ENCODE data around the gene ATF7IP2. TPM values are rescaled to one million over a fixed set of nuclear protein-coding genes. Genes with fewer than 3 reads are reported as not detected.

The ATF7IP2 gene
- total and polyA plus RNA-seq, 7 donors: 3.7 to 22.0 (median 13.3) TPM

DNA sequence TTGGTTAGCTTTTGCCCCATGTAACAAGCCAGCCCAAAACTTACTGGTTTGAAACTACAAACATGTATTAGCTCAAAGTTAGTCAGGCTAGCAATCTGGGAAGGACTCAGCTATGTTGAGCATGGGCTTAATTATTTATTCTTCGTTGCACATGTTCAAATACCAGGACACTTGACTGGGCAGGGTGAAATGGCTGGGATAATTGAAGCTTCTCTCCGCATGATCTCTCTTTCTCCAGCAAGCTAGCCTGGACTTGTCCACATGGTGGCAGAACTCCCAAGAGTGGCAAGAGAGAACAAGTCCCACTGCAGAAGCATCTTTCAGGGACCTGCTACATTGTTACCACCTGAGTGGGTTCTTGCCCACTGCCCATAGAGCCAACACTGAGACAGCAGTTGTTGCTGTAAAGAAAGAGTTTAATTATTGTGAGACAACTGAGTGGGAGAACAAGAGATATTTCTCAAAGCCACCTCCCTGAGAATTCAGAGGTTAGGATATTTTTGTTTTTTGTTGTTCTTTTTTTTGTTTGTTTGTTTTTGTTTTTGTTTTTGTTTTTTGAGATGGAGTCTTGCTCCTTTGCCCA is 16.8 kb upstream of the ATF7IP2 start:
- H3K36me3 ChIP-seq: no peaks in the 10 kb centered on the region
- H3K27ac ChIP-seq: no peak overlapping the region
- H3K27me3 ChIP-seq: no peaks in the 10 kb centered on the region
- H3K4me3 ChIP-seq: no peak overlapping the region
- no peak for DNase-seq
- no peak for TF ChIP-seq POLR2AphosphoS5 (IDR thresholded peaks at IDR 0.05)
- TF ChIP-seq EP300 (IDR thresholded peaks at IDR 0.05): no peak
- TF ChIP-seq, protein P1, sequence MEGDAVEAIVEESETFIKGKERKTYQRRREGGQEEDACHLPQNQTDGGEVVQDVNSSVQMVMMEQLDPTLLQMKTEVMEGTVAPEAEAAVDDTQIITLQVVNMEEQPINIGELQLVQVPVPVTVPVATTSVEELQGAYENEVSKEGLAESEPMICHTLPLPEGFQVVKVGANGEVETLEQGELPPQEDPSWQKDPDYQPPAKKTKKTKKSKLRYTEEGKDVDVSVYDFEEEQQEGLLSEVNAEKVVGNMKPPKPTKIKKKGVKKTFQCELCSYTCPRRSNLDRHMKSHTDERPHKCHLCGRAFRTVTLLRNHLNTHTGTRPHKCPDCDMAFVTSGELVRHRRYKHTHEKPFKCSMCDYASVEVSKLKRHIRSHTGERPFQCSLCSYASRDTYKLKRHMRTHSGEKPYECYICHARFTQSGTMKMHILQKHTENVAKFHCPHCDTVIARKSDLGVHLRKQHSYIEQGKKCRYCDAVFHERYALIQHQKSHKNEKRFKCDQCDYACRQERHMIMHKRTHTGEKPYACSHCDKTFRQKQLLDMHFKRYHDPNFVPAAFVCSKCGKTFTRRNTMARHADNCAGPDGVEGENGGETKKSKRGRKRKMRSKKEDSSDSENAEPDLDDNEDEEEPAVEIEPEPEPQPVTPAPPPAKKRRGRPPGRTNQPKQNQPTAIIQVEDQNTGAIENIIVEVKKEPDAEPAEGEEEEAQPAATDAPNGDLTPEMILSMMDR (IDR thresholded peaks at IDR 0.05): no peak
- no peak for TF ChIP-seq POLR2A (IDR thresholded peaks at IDR 0.05)
- intact Hi-C loops (cut with DNase I): no loop called here
- H3K9me3 ChIP-seq: peaks cover 0 to 2% (median 0%) of the 10 kb centered on the region in 4 donors
- WGBS, 2 donors: 68 to 89% methylated on average over 2 of the region's 2 CpGs
- H3K4me1 ChIP-seq: no peaks in the 10 kb centered on the region

DNA sequence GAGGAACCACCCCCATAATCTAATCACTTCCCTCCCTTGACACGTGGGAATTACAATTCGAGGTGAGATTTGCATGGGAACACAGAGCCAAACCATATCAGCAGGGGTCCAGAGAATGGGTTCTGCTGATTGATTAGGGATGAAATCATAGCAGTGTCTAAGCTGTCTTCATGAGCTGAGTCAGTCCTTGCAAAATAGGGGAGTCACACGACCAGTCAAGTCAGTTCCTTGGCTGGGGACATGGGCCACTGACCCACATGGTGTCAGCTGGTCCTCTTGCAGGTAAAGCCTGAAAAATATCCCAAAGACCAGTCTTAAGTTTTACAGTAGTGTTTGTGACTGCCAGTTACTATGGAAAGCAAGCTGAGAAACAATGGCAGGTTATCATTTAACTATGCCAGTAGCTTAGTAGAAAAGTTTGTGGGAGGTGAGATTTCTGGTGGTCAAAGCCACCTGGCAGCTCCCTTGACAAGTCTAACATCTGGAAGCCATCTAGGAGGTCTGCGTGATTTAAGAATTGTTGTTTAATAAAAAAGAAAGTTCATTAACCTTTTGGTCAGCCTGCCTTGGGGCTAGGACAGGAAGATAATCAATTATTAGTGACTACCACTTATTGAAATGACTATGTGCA is 15.7 kb upstream of the ATF7IP2 start:
- Histone ChIP-seq H3K27ac (no peak overlapping the region), H3K4me1 (no peaks in the 10 kb centered on the region), H3K36me3 (no peaks in the 10 kb centered on the region), H3K9me3 (peaks cover 0 to 2% (median 0%) of the 10 kb centered on the region in 4 donors), H3K27me3 (no peaks in the 10 kb centered on the region), H3K4me3 (no peak overlapping the region)
- WGBS, 2 donors: 51 to 58% methylated on average over 4 of the region's 4 CpGs
- no peak for TF ChIP-seq POLR2A (IDR thresholded peaks at IDR 0.05)
- TF ChIP-seq, protein P1 (IDR thresholded peaks at IDR 0.05): no peak
- TF ChIP-seq EP300 (IDR thresholded peaks at IDR 0.05): no peak
- no peak for TF ChIP-seq POLR2AphosphoS5 (IDR thresholded peaks at IDR 0.05)
- intact Hi-C loops (cut with DNase I): no loop called here
- no peak for DNase-seq

DNA sequence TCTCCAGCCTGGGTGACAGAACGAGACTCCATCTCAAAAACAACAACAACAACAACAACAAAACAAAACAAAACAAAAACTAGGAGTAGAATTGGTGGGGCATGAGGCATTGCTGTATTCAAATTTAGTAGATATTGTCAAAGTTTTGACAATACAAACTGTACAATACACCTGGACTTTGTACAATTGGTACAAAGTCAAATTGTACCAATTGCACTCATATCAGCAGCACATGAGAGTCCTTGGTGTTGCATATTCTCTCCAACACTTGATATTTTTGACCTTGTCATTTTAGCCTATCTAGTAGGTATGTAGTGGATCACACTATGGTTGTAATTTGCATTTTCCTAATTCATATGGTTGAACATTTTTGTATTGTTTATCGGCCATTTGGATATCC is 14.3 kb upstream of the ATF7IP2 start:
- Histone ChIP-seq H3K4me3 (no peak overlapping the region), H3K4me1 (no peaks in the 10 kb centered on the region), H3K9me3 (peaks cover 0 to 2% (median 0%) of the 10 kb centered on the region in 4 donors), H3K27me3 (no peaks in the 10 kb centered on the region), H3K36me3 (no peaks in the 10 kb centered on the region), H3K27ac (no peak overlapping the region)
- 71 to 90% methylated on average over 2 of the region's 2 CpGs for WGBS, 2 donors
- no peak for DNase-seq
- intact Hi-C loops (cut with DNase I): no loop called here
- TF ChIP-seq, protein P1 (IDR thresholded peaks at IDR 0.05): no peak
- TF ChIP-seq POLR2A (IDR thresholded peaks at IDR 0.05) (no peak), EP300 (IDR thresholded peaks at IDR 0.05) (no peak), POLR2AphosphoS5 (IDR thresholded peaks at IDR 0.05) (no peak)

DNA sequence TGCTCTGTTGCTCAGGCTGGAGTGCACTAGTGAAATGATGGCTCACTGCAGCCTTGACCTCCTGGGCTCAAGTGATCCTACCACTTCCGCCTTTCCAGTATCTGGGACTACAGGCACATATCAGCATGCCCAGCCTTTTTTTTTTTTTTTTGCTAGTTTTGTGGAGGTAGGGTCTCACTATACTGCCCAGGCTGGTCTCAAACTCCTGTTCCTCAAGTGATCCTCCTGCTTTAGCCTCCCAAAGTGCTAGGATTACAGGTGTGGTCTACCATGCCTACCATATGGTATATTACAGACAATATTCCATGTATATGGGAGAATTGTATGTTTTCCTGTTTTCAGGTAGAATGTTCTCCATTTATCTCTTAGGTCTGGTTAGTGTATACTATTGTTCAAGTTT is 12.3 kb upstream of the ATF7IP2 start:
- DNase-seq: no peak
- TF ChIP-seq, protein P1 (IDR thresholded peaks at IDR 0.05): no peak
- TF ChIP-seq EP300 (IDR thresholded peaks at IDR 0.05): no peak
- TF ChIP-seq POLR2AphosphoS5 (IDR thresholded peaks at IDR 0.05): no peak
- no peak for TF ChIP-seq POLR2A (IDR thresholded peaks at IDR 0.05)
- Histone ChIP-seq H3K27ac (no peak overlapping the region), H3K36me3 (no peaks in the 10 kb centered on the region), H3K27me3 (no peaks in the 10 kb centered on the region), H3K4me3 (no peak overlapping the region), H3K4me1 (no peaks in the 10 kb centered on the region), H3K9me3 (peaks cover 0 to 2% (median 0%) of the 10 kb centered on the region in 4 donors)
- intact Hi-C loops (cut with DNase I): no loop called here
- 92 to 100% methylated on average over 1 of the region's 1 CpG for WGBS, 2 donors

Data from sigmoid colon (tissue), 7 donors.